Fibroblast of skin of abdomen (primary cell): ENCODE measurements around the gene ATL1.
"Not testable (repeated sequence)": the region's sequence is repeated elsewhere in the genome, so short reads cannot be mapped to it uniquely, and the experiment has no call there.

ENCODE experiments used
- DNase-seq: peaks from one replicate; pipeline ENCODE4 v3.0.0-alpha.2; 2013

ATL1 gene

DNA sequence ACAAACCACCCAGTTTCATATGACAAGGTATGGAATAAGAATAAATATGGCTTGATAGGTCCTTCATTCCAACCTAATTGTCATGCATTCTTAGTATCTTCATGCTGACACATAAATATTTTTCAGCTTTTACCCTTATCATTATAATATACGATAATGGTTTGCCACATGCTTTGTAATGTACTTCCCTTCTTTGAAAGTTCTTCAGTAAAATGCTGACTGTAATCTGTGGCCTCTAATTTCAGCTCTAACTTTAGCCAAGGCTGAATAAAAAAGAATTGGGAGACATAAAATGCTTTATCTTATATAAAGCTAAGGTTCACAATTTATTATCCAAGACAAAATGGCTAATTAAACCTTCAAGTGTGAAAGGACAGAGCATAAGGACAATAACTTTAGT lies 24.9 kb upstream of the ATL1 start:
- DNase-seq, result no peak

GRCh38 chr14:50538034-50538433 lies 21.9 kb upstream of the ATL1 start:
- not testable (repeated sequence) for DNase-seq

DNA sequence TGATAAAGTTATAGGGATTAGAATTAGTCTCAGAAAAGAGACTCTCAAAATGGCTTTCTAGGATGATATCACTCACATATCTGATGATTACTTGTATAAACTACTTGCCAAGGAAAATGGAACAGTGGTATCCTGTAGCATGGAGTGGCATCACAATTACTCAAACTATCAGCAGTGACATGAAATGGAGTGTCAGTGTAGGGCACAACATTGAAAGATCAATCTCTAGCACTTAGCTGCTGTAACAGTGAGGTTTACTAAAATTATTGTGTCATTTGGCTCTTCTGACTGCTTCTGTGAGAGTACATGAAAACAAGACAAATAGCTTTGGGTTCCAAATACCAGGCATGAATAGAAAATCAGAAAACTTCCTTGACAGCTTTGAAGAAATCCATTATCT lies 20.9 kb upstream of the ATL1 start:
- DNase-seq, result no peak

- no peak for DNase-seq
Measured at GRCh38 chr14:50541159-50541567, 18.8 kb upstream of the ATL1 start.

DNA sequence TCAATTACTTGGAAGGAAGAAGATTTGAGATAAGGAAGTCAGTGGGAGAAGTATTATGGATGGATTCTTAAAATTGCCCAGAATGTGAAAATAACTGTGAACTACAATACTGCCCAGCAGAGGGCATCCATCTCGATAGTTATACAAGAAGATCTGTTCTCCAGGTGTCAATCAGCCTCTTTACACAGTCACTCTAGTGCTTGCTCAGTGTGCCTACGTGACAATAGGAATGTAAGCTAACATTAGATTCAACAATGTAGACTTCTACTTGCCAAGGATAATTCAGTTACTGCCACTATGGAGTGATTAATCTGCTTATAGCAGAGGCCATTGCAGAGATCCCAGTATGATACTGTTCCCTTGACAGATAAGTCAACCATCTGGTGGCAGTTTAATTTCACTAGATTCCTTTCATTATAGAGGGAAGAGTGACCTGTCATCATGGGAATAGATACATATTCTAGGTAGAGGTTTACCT lies 17.0 kb upstream of the ATL1 start:
- peak; percentile 55 for DNase-seq

- no peak for DNase-seq
Measured at GRCh38 chr14:50544911-50545310, 15.0 kb upstream of the ATL1 start.

GRCh38 chr14:50545618-50546017 lies 14.3 kb upstream of the ATL1 start:
- DNase-seq, result no peak

- no peak for DNase-seq
Measured at GRCh38 chr14:50550294-50550693, 9.7 kb upstream of the ATL1 start.

DNA sequence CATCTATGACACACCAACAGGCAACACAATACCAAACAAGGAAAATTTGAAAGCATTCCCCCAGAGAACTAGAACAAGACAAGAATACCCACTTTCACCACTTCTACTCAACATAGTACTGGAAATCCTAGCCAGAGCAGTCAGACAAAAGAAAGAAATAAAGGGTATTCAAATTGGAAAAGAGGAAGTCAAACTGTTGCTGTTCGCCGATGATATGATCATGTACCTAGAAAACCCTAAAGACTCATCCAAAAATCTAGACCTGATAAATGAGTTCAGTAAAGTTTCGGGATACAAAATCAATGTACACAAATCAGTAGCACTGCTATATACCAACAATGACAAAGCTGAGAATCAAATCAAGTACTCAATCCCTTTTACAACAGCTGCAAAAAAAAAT lies 8.1 kb upstream of the ATL1 start:
- no peak for DNase-seq

- DNase-seq, result not testable (repeated sequence)
Measured at GRCh38 chr14:50552796-50553195, 7.1 kb upstream of the ATL1 start.

DNA sequence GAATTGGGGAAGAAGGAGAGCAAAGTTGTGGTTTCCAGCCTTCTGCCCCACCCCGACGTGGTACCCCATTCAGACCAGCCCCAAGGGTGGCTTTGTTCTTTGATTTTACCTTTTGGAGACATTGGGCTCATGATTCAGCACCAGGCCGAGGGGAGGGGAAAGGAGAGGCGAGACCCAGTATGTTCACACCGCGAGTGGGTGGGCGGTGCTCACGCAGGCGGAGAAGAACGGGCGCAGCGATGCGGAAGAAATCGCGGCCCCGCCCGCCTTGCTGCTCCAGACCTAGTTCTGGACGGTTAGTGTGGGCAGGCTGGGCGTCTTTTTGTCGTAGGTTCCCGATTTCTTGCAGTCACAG lies 963 bp downstream of the ATL1 start:
- peak; percentile 47 for DNase-seq

GRCh38 chr14:50562841-50563240 lies 2.9 kb downstream of the ATL1 start:
- no peak for DNase-seq

DNA sequence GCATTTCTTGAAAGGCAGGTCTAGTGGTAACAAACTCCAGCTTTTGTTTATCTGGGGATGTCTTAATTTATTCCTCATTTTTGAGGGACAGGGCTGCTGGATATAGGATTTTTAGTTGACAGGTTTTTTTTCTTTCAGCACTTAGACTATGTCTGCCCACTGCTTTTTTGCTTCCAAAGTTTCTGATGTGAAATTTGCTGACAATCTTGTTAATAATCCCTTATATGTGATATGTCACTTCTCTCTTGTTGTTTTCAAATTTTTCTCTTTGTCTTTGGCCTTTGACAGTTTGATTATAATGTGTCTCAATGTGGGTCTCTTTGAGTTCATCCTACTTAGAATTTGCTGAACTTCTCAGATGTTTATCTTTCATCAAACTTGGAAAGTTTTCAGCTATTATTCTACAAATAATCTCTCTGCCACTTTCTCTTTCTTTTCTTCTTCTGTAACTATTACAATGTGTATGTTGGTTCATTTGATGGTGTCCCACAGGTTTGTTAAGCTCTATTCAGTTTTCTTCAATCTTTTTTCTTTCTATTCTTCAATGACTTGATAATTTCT lies 9.8 kb downstream of the ATL1 start:
- no peak for DNase-seq

DNA sequence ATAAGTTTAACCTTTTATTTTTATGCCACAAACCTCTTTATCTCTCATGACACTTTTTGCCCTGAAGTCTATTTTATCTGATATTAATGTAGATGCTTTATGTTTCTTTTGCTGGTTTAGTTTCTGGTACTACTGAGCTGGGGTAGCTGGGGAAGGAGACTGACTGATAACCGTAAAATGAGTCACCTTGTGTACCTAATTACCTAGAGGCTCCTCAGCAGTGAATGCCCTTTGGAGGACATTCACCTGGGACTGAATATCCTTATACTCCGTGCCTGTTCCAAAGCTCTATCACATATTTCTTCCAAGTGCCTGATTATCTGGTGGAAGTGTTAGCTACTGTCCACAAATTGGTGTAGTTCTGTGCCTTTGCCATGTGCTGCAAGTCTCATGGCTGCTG lies 13.9 kb downstream of the ATL1 start:
- DNase-seq, result no peak

DNA sequence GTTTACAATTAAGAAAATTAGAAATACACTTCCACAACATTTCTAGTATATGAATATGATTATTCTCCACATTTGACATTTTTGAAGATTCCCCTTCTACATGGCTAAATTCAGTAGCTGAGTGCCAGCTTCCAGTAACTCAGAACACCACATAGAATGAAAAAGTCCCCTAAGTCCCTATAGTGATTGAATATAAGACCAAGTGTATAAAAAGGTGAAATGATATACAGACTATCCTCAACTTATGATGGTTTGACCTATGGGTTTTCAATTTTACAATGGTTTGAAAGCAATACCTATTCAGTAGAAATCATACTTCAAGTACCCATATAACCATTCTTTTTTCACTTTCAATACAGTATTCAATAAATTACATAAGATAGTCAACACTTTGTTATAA lies 15.8 kb downstream of the ATL1 start:
- no peak for DNase-seq

GRCh38 chr14:50577982-50578381 lies 18.0 kb downstream of the ATL1 start:
- DNase-seq, result no peak

DNA sequence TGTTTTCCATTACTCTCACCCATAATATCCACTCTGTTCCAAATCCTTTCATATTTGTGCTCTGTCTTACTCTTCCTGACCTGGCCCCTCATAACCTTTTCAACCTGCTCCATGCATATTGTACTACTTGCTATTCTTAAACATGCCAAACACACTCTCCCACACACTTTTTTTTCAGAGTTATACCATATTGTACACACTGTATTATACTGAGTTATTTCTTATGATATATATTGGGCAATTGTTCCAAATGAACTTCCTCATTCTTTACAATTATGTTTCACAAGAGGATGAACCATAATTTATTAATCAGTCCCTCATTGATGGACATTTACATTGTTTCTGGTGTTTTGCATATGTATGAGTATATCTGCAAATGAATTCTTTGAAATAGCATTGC lies 18.5 kb downstream of the ATL1 start:
- DNase-seq, result no peak

DNA sequence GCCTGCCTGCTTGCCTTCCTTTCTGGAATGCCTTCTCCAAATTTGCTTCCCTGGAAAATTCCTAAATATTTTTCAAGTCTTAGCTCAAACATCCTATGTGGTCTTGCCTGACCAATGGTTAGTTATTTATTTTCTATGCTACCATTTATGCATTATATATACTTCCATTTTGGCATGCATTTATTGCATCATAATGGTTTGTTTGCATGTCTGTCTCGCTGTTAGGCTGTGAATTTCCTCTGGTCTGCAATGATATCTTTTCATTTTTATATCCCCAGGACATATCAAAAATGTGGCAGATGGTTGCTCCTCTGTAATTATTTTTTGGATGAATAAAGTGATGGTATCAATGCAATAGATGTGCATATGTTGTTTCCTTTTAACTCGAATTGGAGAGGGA lies 30.5 kb downstream of the ATL1 start:
- DNase-seq, result no peak

DNA sequence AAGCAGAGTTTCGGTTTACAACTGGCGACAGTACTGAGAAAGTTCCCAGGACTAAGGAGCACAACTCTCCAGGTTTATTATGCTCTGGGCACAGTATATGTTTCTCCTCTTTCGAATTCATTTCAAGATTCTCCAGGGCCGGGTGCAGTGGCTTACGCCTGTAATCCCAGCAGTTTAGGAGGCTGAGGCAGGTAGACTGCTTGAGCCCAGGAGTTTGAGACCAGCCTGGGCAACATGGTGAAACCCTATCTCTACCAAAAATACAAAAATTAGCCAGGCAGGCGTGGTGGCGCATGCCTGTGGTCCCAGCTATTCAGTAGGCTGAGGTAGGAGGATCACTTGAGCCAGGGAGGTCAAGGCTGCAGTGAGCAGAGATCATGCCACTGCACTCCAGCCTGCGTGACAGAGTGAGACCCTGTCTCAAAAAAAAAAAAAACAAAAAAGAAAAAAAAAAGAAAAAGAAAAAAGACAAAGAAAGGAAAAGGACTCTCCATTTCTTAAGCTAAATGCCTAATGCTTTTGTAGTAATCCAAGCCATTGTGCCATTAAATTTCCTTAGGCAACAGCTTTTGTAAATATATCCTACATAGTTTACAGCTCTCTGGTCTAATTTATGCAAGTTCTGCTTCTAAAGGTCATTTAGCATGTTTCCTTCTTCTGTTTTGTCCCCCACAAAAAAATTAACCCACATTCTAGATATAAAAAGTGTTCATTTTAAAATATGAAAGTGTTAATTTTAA lies 34.8 kb downstream of the ATL1 start:
- DNase-seq, result no peak

DNA sequence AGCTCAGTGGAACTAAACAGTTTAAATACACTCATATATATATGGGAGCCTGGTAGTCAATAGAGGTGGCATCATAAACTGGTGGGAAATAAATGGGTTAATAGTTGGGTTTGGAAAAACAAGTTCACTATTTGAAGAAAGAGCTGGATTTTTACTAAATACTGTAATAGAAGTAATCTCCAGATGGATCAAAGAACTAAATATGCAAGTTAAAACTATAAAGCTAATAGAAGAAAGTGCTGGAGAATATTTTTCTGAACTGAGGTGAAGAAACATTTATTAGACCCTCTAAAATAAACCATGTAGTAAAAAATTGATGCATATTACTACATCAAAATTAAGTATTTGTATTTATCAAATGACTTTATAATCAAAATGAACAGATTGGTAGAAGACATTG lies 38.8 kb downstream of the ATL1 start:
- no peak for DNase-seq

DNA sequence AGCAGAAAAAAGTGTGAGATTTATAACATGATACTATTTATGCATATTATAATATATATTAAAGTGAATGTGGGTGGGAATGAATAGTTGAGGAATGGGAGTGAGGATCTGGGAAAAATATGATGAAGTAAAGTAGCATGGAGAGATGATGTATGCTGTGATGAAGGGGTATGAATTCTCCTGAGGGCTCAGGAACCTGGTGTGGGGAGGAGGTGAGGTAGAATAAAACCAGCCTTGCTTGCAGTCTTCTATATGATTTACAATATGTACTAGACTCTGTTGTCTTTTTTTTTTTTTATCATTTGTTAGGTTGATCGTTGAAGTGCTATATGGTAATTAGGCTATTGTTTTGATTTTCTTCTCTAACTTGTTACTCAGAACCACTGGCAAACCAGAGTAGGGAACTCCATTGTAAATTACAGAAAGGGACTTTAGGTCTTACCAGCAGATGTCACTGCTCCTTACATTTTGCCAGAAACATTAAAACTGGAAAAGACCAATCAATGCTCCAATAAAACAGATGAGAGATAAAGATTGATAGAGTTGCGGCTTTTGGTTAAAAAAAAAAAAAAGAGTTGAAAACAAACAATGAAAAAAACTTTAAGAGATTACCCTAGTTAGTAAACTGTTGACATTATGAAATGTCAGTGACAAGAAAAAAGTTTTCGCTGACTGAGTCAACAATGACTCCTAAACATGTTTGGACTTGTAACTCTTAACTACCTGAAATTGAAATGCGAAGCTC lies 39.9 kb downstream of the ATL1 start:
- DNase-seq, result peak; percentile 49

- no peak for DNase-seq
Measured at GRCh38 chr14:50600849-50601248, 40.9 kb downstream of the ATL1 start.

DNA sequence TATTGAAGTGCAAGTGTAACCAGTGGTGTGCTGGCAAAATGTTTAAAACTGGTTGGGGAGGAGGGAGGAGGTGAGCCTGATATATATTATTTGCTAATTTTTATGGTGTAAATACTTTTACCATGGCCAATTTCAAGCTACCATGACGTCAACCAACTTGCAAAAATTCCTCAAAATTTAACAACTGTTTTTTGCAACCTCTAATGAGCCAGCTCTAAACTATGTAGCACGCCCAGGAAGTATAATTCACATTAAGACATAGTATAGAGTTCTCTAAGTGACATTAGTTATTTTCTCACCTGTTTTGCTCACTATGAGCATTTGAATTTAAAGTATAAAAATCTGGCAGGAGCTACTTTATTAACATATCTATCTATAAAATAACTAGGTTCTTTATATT lies 41.4 kb downstream of the ATL1 start:
- DNase-seq, result peak; percentile 13

DNA sequence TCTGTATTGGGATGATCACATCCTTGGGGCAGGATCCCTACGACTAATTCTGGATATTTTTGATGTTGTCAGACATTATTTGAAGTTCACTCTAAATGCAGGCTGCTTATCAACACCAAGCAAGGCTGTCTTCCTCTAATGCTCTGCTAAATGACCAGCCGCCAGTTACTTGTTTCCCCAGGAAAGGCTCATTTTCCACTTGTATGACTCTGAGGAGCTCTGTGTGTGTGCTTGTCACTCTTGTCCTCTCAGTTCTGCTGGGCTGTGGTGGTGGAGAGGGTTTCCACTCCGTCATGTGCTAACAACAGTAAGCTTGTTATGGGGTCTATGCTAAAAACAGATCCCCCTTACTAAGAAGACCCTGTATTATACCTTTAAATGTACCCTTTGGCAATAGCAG lies 42.1 kb downstream of the ATL1 start:
- DNase-seq, result no peak
